NCI-H748 (cell line): Measurements from ENCODE around the gene RABGAP1L.
"Not testable (repeated sequence)": the region's sequence is repeated elsewhere in the genome, so short reads cannot be mapped to it uniquely, and the experiment has no call there.

Experiments used
- DNase-seq: peaks from one replicate; lab custom pipeline; 2025; ENCODE audit not compliant: unreplicated experiment; lab: John Stamatoyannopoulos, UW

Gene RABGAP1L

GRCh38 chr1:174232761-174233160 lies 73.4 kb downstream of the RABGAP1L start:
- no peak for DNase-seq

GRCh38 chr1:174238845-174239501 lies 79.7 kb downstream of the RABGAP1L start:
- peak; percentile 55 for DNase-seq

- DNase-seq = no peak
Observed at GRCh38 chr1:174239541-174239940, 80.2 kb downstream of the RABGAP1L start.

- DNase-seq = no peak
Observed at GRCh38 chr1:174242856-174243255, 83.5 kb downstream of the RABGAP1L start.

- no peak for DNase-seq
Observed at GRCh38 chr1:174243451-174244000, 84.2 kb downstream of the RABGAP1L start.

GRCh38 chr1:174244017-174244416 lies 84.7 kb downstream of the RABGAP1L start:
- DNase-seq = no peak

GRCh38 chr1:174247472-174247871 lies 88.2 kb downstream of the RABGAP1L start:
- peak; percentile 1 for DNase-seq

- no peak for DNase-seq
Observed at GRCh38 chr1:174248041-174248440, 88.7 kb downstream of the RABGAP1L start.

- not testable (repeated sequence) for DNase-seq
Observed at GRCh38 chr1:174256386-174256785, 97.1 kb downstream of the RABGAP1L start.

- DNase-seq = peak; percentile 43
Observed at GRCh38 chr1:174258148-174258550, 98.8 kb downstream of the RABGAP1L start.

GRCh38 chr1:174262349-174263241 lies 103.3 kb downstream of the RABGAP1L start:
- peak; percentile 64 for DNase-seq

GRCh38 chr1:174265282-174265681 lies 106.0 kb downstream of the RABGAP1L start:
- no peak for DNase-seq

GRCh38 chr1:174266476-174266875 lies 107.2 kb downstream of the RABGAP1L start:
- peak; percentile 1 for DNase-seq

- no peak for DNase-seq
Observed at GRCh38 chr1:174266991-174267612, 107.8 kb downstream of the RABGAP1L start.

GRCh38 chr1:174269989-174270651 lies 110.8 kb downstream of the RABGAP1L start:
- DNase-seq = no peak

- no peak for DNase-seq
Observed at GRCh38 chr1:174273190-174273589, 113.9 kb downstream of the RABGAP1L start.

- no peak for DNase-seq
Observed at GRCh38 chr1:174273776-174274175, 114.5 kb downstream of the RABGAP1L start.

- no peak for DNase-seq
Observed at GRCh38 chr1:174274452-174274851, 115.1 kb downstream of the RABGAP1L start.

GRCh38 chr1:174274884-174275283 lies 115.6 kb downstream of the RABGAP1L start:
- DNase-seq = no peak

GRCh38 chr1:174276087-174276486 lies 116.8 kb downstream of the RABGAP1L start:
- DNase-seq = no peak

- no peak for DNase-seq
Observed at GRCh38 chr1:174284052-174284451, 124.7 kb downstream of the RABGAP1L start.
